Osteoblast (primary cell): ENCODE measurements around the gene EHD1. TPM values are rescaled to one million over a fixed set of nuclear protein-coding genes. Genes with fewer than 3 reads are reported as not detected.
A peak's percentile ranks its signal among the peaks of the same experiment; 100 is the strongest.

ENCODE experiments used
- DNase-seq: peaks from one replicate; pipeline ENCODE4 v3.0.0; 2011; ENCODE audit warnings: low spot score, mixed read lengths; ENCODE audit not compliant: insufficient read length; ENCODE audit errors: missing footprints
- H2AFZ ChIP-seq: 2 replicates; pipeline ENCODE4 v1.6.0; 2011; ENCODE audit warnings: mild to moderate bottlenecking, low read length
- H3K27ac ChIP-seq: 2 replicates; pipeline ENCODE4 v1.5.1; 2011; ENCODE audit warnings: mild to moderate bottlenecking, low read depth, low read length, moderate library complexity
- H3K27me3 ChIP-seq: 2 replicates; pipeline ENCODE4 v1.6.0; 2012; ENCODE audit warnings: mild to moderate bottlenecking, control low read depth, inconsistent platforms, low read length, moderate library complexity; ENCODE audit not compliant: insufficient read depth
- H3K36me3 ChIP-seq: 2 replicates; pipeline ENCODE4 v1.5.1; 2011; ENCODE audit warnings: mild to moderate bottlenecking, low read length, control low read depth, moderate library complexity; ENCODE audit not compliant: insufficient read depth
- H3K4me1 ChIP-seq: 2 replicates; pipeline ENCODE4 v1.5.1; 2011; ENCODE audit warnings: mild to moderate bottlenecking, low read length, control low read depth, moderate library complexity; ENCODE audit not compliant: insufficient read depth
- H3K4me2 ChIP-seq: 2 replicates; pipeline ENCODE4 v1.6.0; 2011; ENCODE audit warnings: mild to moderate bottlenecking, low read length; ENCODE audit not compliant: insufficient read depth
- H3K4me3 ChIP-seq: fragments of 200-600 bp; sonication (generic); 3 replicates; pipeline ENCODE4 v1.5.1; 2012; ENCODE audit warnings: mild to moderate bottlenecking, low read length, inconsistent platforms; ENCODE audit not compliant: insufficient read depth
- H3K79me2 ChIP-seq: 2 replicates; pipeline ENCODE4 v1.6.0; 2012; ENCODE audit warnings: mild to moderate bottlenecking, low read length, control low read depth, inconsistent platforms; ENCODE audit not compliant: insufficient read depth
- H3K9me3 ChIP-seq: 2 replicates; pipeline ENCODE4 v1.5.1; 2011; ENCODE audit warnings: low read depth, low read length, control low read depth
- H4K20me1 ChIP-seq: 2 replicates; pipeline ENCODE4 v1.6.0; 2012; ENCODE audit warnings: mild to moderate bottlenecking, low read length, control low read depth; ENCODE audit not compliant: insufficient read depth
- CTCF ChIP-seq: IDR thresholded peaks from 2 replicates; pipeline ENCODE4 v1.5.1; 2011; ENCODE audit warnings: mild to moderate bottlenecking, low read depth, low read length, moderate library complexity; ENCODE audit errors: extremely low read depth
- total RNA-seq: library from RNA; depleted of rRNA; stranded (reverse); fragments of >200 nt; gene quantifications from 2 replicates; pipeline ENCODE4 v1.2.3, GENCODE V29; 2012

Gene EHD1
- total RNA-seq, 1 donor, result 51.4 TPM

DNA sequence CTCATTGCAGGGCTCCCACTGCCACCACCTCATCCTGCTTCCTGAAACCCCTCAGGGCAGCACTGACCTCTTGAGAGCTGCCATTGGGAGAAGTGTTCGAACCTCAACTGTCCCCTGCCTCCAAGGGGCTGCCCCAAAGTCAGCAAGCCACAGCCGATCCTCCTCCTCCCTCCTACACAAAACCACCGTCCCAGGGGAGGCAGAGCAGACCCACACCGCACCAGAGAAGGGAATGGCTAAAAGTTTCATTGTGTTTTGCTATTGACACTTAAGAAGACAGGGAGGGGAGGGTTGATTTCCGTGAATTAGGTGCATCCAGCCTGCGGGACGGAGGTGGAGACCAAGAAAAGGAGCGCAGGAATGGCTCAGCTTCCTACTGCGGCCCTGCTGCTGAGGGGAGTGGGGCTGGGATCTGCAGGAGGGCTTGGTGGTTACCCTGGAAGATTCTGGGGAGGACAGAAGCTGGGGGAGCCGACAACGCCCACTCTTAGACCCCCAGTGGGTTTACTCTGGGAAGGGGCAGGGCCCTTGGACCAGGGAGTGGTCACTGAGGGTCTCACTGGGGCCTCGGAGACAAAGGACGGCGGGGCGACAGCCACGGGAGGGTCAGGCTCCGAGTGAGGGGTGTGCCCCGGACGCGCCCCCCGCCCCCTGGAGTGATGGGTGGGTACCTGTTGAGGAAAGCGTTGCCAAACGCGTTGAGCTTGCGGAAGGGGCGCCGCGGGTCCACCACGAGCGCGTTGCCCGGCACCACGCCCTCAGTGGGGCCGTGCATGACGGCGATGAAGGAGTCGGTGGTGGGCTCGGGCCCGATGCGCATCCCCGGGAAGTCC lies 815 bp downstream of the EHD1 start:
- Histone ChIP-seq H3K27ac (peak overlapping the region; percentile 83), H2AFZ (no peak overlapping the region), H3K4me2 (peak overlapping the region; percentile 94), H3K27me3 (no peaks in the 10 kb centered on the region), H4K20me1 (peaks cover 48% of the 10 kb centered on the region), H3K9me3 (no peaks in the 10 kb centered on the region), H3K4me1 (peaks cover 37% of the 10 kb centered on the region), H3K36me3 (peaks cover 17% of the 10 kb centered on the region), H3K4me3 (peak overlapping the region; percentile 90), H3K79me2 (peaks cover 53% of the 10 kb centered on the region)
- TF ChIP-seq CTCF, result no peak
- no peak for DNase-seq

DNA sequence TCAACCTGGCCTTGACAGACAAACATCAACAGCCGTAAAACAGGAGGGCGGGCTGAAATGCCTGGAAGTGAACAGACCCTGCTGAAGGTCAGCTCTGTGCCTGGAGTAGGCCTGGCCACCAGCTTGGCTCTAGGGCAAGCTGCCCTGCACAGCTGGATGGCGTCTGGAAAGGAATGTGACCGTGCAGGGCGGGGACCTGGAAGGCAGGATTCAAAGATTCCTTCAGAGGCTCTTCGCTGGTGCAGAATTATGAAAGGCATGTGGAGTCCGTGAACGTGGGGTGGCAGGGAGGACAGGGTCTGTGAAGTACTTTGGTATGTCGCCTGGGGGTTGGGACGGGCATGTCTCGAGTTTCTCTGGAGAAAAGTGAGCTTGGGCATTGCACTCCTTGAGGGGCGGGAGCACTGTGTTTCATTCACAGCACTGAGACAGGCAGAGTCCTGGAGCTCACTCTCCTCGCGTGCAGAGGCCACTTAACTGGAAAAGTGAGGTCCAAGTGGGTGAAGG lies 1.5 kb downstream of the EHD1 start:
- no peak for DNase-seq
- H2AFZ ChIP-seq, result no peak overlapping the region

GRCh38 chr11:64876229-64876750 lies 2.1 kb downstream of the EHD1 start:
- peaks cover 54% of the 10 kb centered on the region for H4K20me1 ChIP-seq
- no peaks in the 10 kb centered on the region for H3K27me3 ChIP-seq
- no peak overlapping the region for H2AFZ ChIP-seq
- peaks cover 27% of the 10 kb centered on the region for H3K36me3 ChIP-seq
- H3K9me3 ChIP-seq, result no peaks in the 10 kb centered on the region
- peak overlapping the region; percentile 94 for H3K4me2 ChIP-seq
- H3K79me2 ChIP-seq, result peaks cover 64% of the 10 kb centered on the region
- no peak for TF ChIP-seq CTCF
- H3K4me1 ChIP-seq, result peaks cover 37% of the 10 kb centered on the region
- H3K4me3 ChIP-seq, result peak overlapping the region; percentile 90
- no peak for DNase-seq
- H3K27ac ChIP-seq, result peak overlapping the region; percentile 83

More for the DNA sequence above, 1.5 kb downstream of the EHD1 start:
- peaks cover 21% of the 10 kb centered on the region for H3K36me3 ChIP-seq
- peak overlapping the region; percentile 83 for H3K27ac ChIP-seq
- TF ChIP-seq CTCF, result no peak
- H4K20me1 ChIP-seq, result peaks cover 50% of the 10 kb centered on the region
- H3K79me2 ChIP-seq, result peaks cover 58% of the 10 kb centered on the region
- peaks cover 37% of the 10 kb centered on the region for H3K4me1 ChIP-seq
- no peaks in the 10 kb centered on the region for H3K27me3 ChIP-seq
- peak overlapping the region; percentile 90 for H3K4me3 ChIP-seq
- peak overlapping the region; percentile 94 for H3K4me2 ChIP-seq
- no peaks in the 10 kb centered on the region for H3K9me3 ChIP-seq
